Measurements from ENCODE around the gene OR5H6.
"Not testable (repeated sequence)": the region's sequence is repeated elsewhere in the genome, so short reads cannot be mapped to it uniquely, and the experiment has no call there.

Gene OR5H6

GRCh38 chr3:98263944-98264343, at the start of gene OR5H6:
Gene OR5H6, plus strand, starts transcription at chr3:98264244. Its CDS starts 89 bp downstream, at chr3:98264333.
- no peak for DNase-seq (ENCODE audit: low read depth)

DNA sequence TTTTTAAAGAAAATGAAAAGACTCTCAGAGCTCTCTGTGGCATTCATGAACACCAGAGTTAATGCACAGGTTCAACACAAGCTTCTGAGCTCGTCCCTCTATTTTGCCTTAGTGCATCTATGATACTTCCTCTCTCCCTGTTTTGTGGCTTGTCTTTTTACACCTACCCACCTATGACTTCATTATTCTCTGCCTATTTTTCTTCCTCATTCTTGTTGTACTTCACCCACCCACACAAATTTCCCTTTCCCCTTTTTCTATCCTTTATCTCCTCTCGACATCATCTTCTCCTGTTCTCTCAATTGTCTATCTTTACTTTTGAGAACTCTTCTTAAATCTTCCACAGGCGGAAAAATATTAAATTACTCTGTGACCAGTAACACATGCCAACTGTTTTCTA, 49.0 kb upstream of the OR5H6 start:
- DNase-seq (ENCODE audit: low read depth): no peak

DNA sequence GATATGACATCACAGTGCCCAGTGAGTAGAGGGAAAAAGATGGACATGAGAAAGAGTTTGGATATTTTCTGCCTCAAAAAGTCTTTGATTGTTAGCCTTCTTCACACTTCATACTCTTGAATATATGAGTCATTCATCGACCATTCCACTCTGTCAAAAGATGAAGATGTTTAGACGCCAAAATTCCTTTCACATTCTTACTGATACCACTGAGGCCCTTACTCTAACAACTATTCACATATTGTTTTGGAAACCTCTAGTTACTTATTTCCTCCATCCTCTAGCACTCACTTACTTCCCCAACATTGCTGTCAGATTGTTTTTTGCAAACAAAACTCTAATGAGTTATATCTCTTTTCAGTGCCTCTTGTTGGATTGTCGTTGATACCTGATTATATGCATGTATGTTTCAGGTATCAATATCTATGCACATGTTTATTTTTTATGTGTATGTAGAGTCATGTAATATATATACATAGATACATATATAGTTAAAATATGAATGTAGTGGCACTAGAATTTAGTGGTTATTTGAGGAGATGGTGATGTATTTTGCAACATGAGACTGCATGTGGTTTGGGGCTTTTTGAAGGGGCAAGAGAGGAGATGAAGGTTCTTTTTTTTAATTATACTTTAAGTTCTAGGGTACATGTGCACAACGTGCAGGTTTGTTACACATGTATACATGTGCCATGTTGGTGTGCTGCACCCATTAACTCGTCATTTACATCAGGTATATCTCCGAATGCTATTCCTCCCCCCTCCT, 40.0 kb upstream of the OR5H6 start:
- DNase-seq (ENCODE audit: low read depth): no peak

DNA sequence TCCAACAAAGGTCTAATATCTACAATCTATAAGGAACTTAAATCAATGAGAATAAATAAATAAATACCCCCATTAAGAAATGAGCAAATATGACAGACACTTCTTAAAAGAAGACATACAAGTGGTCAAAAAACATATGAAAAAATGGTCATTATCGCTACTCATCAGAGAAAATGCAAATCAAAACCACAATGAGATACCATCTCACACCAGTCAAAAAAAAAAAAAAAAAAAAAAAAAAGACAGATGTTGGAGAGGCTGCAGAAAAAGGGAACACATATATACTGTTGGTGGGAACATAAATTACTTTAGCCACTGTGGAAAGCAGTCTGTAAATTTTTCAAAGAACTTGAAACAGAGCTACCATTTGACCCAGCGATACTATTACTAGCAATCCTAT, 31.6 kb upstream of the OR5H6 start:
- no peak for DNase-seq (ENCODE audit: low read depth)

GRCh38 chr3:98233468-98233867, 30.6 kb upstream of the OR5H6 start:
- DNase-seq (ENCODE audit: low read depth): no peak

- DNase-seq (ENCODE audit: low read depth): no peak
Measured at GRCh38 chr3:98240131-98240530, 23.9 kb upstream of the OR5H6 start.

DNA sequence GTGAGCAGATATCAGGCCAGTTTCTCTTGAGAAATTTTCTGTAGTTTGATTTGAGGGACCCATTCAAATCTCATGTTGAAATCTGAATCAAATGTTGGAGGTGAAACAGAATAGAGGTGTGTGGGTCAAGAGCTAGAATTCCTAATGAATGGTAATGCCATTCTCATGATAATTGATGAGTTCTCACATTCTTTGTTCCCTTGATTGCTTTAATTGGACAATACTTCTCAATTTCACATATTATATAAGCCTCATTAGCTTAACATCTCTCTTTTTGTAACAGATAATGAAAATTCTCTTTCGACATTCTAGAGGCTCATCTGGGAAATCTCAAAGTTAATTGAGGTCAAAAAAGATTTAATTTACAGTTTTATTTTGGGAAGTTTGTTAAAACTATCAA, 21.9 kb upstream of the OR5H6 start:
- no peak for DNase-seq (ENCODE audit: low read depth)

DNA sequence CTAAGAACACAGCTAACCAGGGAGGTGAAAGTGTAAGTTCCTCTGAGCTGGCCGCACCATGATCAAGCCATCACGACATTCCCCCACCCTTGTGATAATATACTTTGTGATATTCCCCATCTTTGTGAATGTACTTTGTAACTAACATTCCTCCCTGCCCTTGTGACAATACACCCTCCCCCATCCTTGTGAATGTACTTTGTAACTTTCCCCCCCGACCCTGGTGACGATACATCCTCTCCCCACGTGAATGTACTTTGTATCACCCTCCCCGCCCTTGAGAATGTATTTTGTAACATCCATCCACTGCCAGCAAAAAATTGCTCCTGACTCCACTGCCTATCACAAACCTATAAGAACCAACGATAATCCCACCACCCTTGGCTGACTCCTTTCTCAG, 20.2 kb upstream of the OR5H6 start:
- no peak for DNase-seq (ENCODE audit: low read depth)

DNA sequence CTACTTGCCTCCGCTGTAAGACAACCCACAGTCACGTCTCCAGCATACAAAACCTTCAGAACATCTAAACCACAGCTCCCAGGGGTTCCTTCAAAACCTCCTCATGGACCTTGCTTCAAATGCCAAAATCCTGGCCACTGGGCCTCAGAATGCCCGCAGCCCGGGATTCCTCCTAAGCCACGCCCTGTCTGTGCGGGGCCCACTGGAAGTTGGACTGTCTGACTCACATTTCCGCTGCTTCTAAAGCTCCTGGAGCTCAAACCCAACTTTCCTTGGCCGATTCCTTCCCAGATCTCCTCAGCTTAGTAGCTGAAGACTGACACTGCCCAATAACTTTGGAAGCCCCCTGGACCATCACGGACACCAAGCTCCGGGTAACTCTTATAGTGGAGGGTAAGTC, 17.9 kb upstream of the OR5H6 start:
- DNase-seq (ENCODE audit: low read depth): no peak

DNA sequence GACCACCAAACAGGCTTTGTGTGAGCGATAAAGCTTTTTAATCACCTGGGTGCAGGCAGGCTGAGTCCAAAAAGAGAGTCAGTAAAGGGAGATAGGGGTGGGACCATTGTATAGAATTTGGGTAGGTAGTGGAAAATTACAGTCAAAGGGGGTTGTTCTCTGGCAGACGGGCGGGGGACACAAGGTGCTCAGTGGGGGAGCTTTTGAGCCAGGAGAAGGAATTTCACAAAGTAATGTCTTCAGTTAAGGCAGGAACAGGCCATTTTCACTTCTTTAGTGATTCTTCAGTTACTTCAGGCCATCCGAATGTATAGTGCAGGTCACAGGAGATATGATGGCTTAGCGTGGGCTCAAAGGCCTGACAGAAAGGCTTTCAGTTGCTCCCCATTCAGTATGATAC, 8.0 kb upstream of the OR5H6 start:
- DNase-seq (ENCODE audit: low read depth): not testable (repeated sequence)

DNA sequence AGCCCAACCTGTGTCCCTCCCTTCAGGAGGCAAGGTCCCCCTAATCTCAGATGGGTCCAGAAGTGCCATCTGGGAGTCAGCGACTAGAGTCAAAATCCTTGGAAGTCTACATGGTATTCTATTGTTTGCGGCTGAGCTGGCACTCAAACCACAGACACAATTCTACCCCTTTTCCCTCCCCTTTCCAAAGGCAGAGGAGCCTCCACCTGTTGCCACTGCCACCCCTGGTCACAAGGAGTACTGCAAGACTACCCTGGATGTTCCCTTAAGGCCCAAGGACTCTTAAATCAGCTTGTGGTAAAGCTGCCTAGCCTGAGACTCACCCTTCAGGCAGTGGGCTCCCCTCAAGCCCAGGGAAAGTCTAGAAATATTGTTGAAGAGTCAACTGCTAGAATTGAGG, 4.3 kb upstream of the OR5H6 start:
- DNase-seq (ENCODE audit: low read depth): no peak

GRCh38 chr3:98262046-98262445, 2.0 kb upstream of the OR5H6 start:
- no peak for DNase-seq (ENCODE audit: low read depth)

GRCh38 chr3:98269846-98270245, 5.8 kb downstream of the OR5H6 start:
- DNase-seq (ENCODE audit: low read depth): no peak

DNA sequence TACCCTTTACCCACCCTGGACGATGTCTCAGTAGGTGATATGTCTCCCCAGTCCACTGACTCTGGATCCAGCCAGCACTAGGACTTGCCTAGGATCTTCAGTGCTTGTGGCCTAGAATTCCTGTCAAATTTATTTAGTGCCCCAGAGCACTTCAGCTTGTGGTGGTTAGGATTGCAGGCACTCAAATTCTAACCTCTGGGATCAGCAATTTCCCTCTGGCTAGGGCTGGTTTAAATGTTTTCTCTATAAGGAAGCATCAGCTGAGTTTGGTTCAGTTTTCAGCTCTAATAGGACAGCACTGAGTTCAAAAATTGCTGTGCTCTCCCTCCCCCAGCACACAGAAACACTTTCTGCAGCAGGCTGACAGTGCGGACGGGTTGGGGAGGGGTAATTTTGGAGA, 8.1 kb downstream of the OR5H6 start:
- DNase-seq (ENCODE audit: low read depth): no peak

GRCh38 chr3:98274914-98275313, 10.9 kb downstream of the OR5H6 start:
- no peak for DNase-seq (ENCODE audit: low read depth)

- no peak for DNase-seq (ENCODE audit: low read depth)
Measured at GRCh38 chr3:98282205-98282604, 18.2 kb downstream of the OR5H6 start, which contains the start of gene OR5H2. Gene OR5H2, plus strand, starts transcription at chr3:98282505. Its CDS starts 398 bp downstream, at chr3:98282903.

DNA sequence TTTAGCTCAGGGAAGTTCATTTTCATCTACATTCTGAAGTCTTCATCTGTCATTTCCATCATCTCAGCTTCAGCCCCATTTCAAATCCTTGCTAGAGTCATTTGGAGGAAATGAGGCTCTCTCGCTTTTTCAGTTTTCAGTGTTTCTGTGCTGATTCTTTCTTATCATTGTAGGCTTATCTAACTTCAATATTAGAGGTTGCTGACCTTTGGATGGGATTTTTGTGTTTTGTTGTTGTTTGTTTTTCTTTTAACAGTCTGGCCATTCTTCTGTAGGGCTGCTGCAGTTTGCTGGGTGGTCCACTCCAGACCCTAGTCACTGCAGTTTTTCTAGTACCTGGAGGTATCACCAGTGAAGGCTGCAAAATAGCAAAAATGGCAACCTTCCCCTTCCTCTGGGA, 26.9 kb downstream of the OR5H6 start:
- no peak for DNase-seq (ENCODE audit: low read depth)

- DNase-seq (ENCODE audit: low read depth): no peak
Measured at GRCh38 chr3:98291332-98291957, 27.4 kb downstream of the OR5H6 start.
